K562 (cell line): ENCODE data around the gene TYROBP. TPM values are rescaled to one million over a fixed set of nuclear protein-coding genes. Genes with fewer than 3 reads are reported as not detected.

Experiments
- ATAC-seq: fragments of 200-7000 bp; cut with Tn5 transposase; 3 replicates; pipeline ENCODE4 v1.9.1; 2020; ENCODE audit warnings: moderate library complexity
- BruUV-seq: library from RNA; stranded (reverse); fragments of 400-500 nt; replicated peaks from 2 replicates; lab custom pipeline; 2021; lab: Mats Ljungman, UMichigan
- CTCF ChIA-PET: fragments of 300-600 bp; formaldehyde crosslinking; extraction: SDS; loops from one replicate; lab custom pipeline; 2021; ENCODE audit warnings: low intra/inter-chr PET ratio; lab: Yijun Ruan, JAX
- POLR2A ChIA-PET: fragments of 300-600, 350-650 bp; sonication (Branson Sonifier 250); formaldehyde crosslinking; extraction: SDS; loops from one replicate; lab custom pipeline; 2021; ENCODE audit warnings: antibody characterized with exemption, inconsistent platforms; lab: Yijun Ruan, JAX
- DNase-seq, 4 experiments: peaks; one replicate each; pipeline versions ENCODE4 v3.0.0 to v3.0.0-alpha.2; 2011 to 2018; ENCODE audit warnings: low spot score in 3 of 4, mixed read lengths in 3 of 4; ENCODE audit errors: extremely low read depth in 1 of 4
- FAIRE-seq: peaks from 2 replicates; lab custom pipeline; 2011; peaks lifted over from hg19 to GRCh38; lab: Jason Lieb, UNC
- H2AFZ ChIP-seq: 2 replicates; pipeline ENCODE4 v1.6.0; 2011; ENCODE audit warnings: low read depth, low read length, control low read depth, inconsistent platforms
- H3K27ac ChIP-seq: fragments of 200-600 bp; 3 replicates; pipeline ENCODE4 v1.8.0; 2011; ENCODE audit warnings: low read depth, mild to moderate bottlenecking, control low read depth, inconsistent platforms, low read length, moderate library complexity, mixed read lengths; ENCODE audit errors: extremely low read depth
- H3K27me3 ChIP-seq, 2 experiments: fragments of 300-600 bp in 1 of 2; 2 replicates in 1 of 2; 3 replicates in 1 of 2; pipeline versions ENCODE4 v1.6.0 to v1.8.0; 2011; ENCODE audit warnings: inconsistent platforms in 2 of 2, low read length in 2 of 2, mild to moderate bottlenecking in 1 of 2, mixed read lengths in 1 of 2, moderate library complexity in 1 of 2; ENCODE audit not compliant: control insufficient read depth in 2 of 2, insufficient read depth in 2 of 2
- H3K36me3 ChIP-seq: fragments of 300-600 bp; 3 replicates; pipeline ENCODE4 v1.8.0; 2011; ENCODE audit warnings: mild to moderate bottlenecking, low read length, inconsistent platforms; ENCODE audit not compliant: control insufficient read depth, insufficient read depth
- H3K4me1 ChIP-seq, 2 experiments: fragments of 200-600 bp in 1 of 2; replicated peaks in 1 of 2; 2 replicates in 1 of 2; 3 replicates in 1 of 2; pipeline versions ENCODE4 v1.5.1 to v1.8.0; 2011; ENCODE audit warnings: inconsistent platforms in 2 of 2, low read length in 2 of 2, mild to moderate bottlenecking in 1 of 2, mixed read lengths in 1 of 2, moderate library complexity in 1 of 2; ENCODE audit not compliant: control insufficient read depth in 2 of 2, insufficient read depth in 2 of 2
- H3K4me2 ChIP-seq: 2 replicates; pipeline ENCODE4 v1.6.1; 2011; ENCODE audit warnings: low read length, control low read depth, inconsistent platforms, mixed read lengths; ENCODE audit not compliant: insufficient read depth
- H3K4me3 ChIP-seq: fragments of 200-600 bp; sonication (generic), shearing (Covaris generic); 2 replicates; pipeline ENCODE4 v1.5.1; 2016; ENCODE audit warnings: control low read depth, inconsistent platforms
- H3K79me2 ChIP-seq: fragments of 200-600 bp; 3 replicates; pipeline ENCODE4 v1.8.0; 2011; ENCODE audit warnings: low read length, inconsistent platforms; ENCODE audit not compliant: control insufficient read depth, insufficient read depth
- H3K9ac ChIP-seq, 2 experiments: 2 replicates each; pipeline versions ENCODE4 v1.6.0 to v1.6.1; 2011; ENCODE audit warnings: low read depth in 2 of 2, low read length in 2 of 2, control low read depth in 1 of 2, inconsistent platforms in 1 of 2, mild to moderate bottlenecking in 1 of 2, mixed read lengths in 1 of 2; ENCODE audit not compliant: insufficient read depth in 1 of 2
- H3K9me1 ChIP-seq: one replicate; pipeline ENCODE4 v1.6.0; 2011; ENCODE audit warnings: inconsistent platforms, mild to moderate bottlenecking, low read length, moderate library complexity; ENCODE audit not compliant: control insufficient read depth, insufficient read depth
- H3K9me3 ChIP-seq: replicated peaks from 2 replicates; pipeline ENCODE4 v1.5.1; 2011; ENCODE audit warnings: low read depth, low read length, inconsistent platforms; ENCODE audit not compliant: control insufficient read depth, insufficient read depth
- H4K20me1 ChIP-seq: replicated peaks from 2 replicates; pipeline ENCODE4 v1.6.1; 2011; ENCODE audit warnings: low read length, inconsistent platforms, mixed read lengths; ENCODE audit not compliant: control insufficient read depth, insufficient read depth
- CC2D1A ChIP-seq: fragments of 450-650 bp; IDR thresholded peaks from 2 replicates; pipeline ENCODE4 v1.6.1; 2017; ENCODE audit warnings: mild to moderate bottlenecking
- HMGXB4 ChIP-seq: sonication (generic); formaldehyde crosslinking; IDR thresholded peaks from 2 replicates; pipeline ENCODE4 v1.8.1; 2023; ENCODE audit warnings: mild to moderate bottlenecking, missing genetic modification reagents
- KDM1A ChIP-seq, 2 experiments: fragments of 450-650 bp; IDR thresholded peaks; 2 replicates each; pipeline ENCODE4 v1.6.1; 2016; ENCODE audit warnings: mild to moderate bottlenecking in 2 of 2
- KDM2B ChIP-seq: fragments of 250-450 bp; sonication (Bioruptor Pico); IDR thresholded peaks from 2 replicates; pipeline ENCODE4 v1.8.0; 2021; ENCODE audit warnings: mild to moderate bottlenecking, moderate library complexity
- MEIS2 ChIP-seq: fragments of 450-650 bp; IDR thresholded peaks from 2 replicates; pipeline ENCODE4 v1.6.1; 2014; ENCODE audit warnings: mild to moderate bottlenecking; ENCODE audit not compliant: partially characterized antibody
- MXD1 ChIP-seq: fragments of 250-450 bp; sonication (Bioruptor Pico); IDR thresholded peaks from 2 replicates; pipeline ENCODE4 v1.8.0; 2021; ENCODE audit warnings: borderline replicate concordance, mild to moderate bottlenecking, moderate library complexity; ENCODE audit not compliant: poor library complexity, severe bottlenecking
- RAD51 ChIP-seq: fragments of 450-650 bp; IDR thresholded peaks from 2 replicates; pipeline ENCODE4 v1.7.1; 2016; ENCODE audit warnings: low read depth, mild to moderate bottlenecking, borderline replicate concordance
- RBM25 ChIP-seq: fragments of 200-400 bp; formaldehyde crosslinking; IDR thresholded peaks from 2 replicates; pipeline ENCODE4 v1.6.1; 2018; ENCODE audit warnings: low read length, low read depth, moderate library complexity; ENCODE audit not compliant: severe bottlenecking
- TRIM28 ChIP-seq: fragments of 450-650 bp; IDR thresholded peaks from 2 replicates; pipeline ENCODE4 v1.6.1; 2017
- ZKSCAN3 ChIP-seq: fragments of 250-450 bp; sonication (Bioruptor Pico); IDR thresholded peaks from 2 replicates; pipeline ENCODE4 v1.4.0; 2020
- ZNF184 ChIP-seq: sonication (generic); formaldehyde crosslinking; IDR thresholded peaks from 2 replicates; pipeline ENCODE4 v1.5.0; 2020; ENCODE audit warnings: missing genetic modification reagents
- ZNF778 ChIP-seq: fragments of 450-650 bp; formaldehyde crosslinking; IDR thresholded peaks from 2 replicates; pipeline ENCODE4 v1.4.0; 2020; ENCODE audit warnings: mild to moderate bottlenecking, moderate library complexity
- WGBS: fragments of 100-300 bp; shearing (Covaris generic); methylation state at CpG from one replicate; pipeline ENCODE4 v1.1.6; 2016; ENCODE audit warnings: low coverage, mixed read lengths; ENCODE audit not compliant: insufficient coverage; ENCODE audit errors: missing lambda C conversion rate; 5-methylcytosine and 5-hydroxymethylcytosine counted together
- in situ Hi-C: fragments of 300-500 bp; cut with MboI; formaldehyde crosslinking; loops from 4 replicates; pipeline ENCODE4 v1.15.0; 2018; ENCODE audit warnings: inconsistent platforms, mixed read lengths
- intact Hi-C: fragments of 100-400 bp; cut with micrococcal nuclease; formaldehyde crosslinking; loops from 2 replicates; pipeline ENCODE4 v1.14.2; 2022
- polyA plus RNA-seq, 8 experiments: library from polyadenylated mRNA; depleted of rRNA in 4 of 8; stranded (reverse) in 5 of 8; unstranded in 3 of 8; fragments of >200 nt; fragmentation: Nextera tagmentation in 2 of 8; fragmentation: Illumina TruSeq in 1 of 8; extraction: Ambion mirVana in 2 of 8; extraction: Trizol in 1 of 8; gene quantifications; 2 replicates each; pipeline versions ENCODE4 v1.2.1 to v1.2.3, GENCODE V29; 2011 to 2014; ENCODE audit warnings: inconsistent platforms in 1 of 8, missing spikeins in 1 of 8
- total RNA-seq, 7 experiments: library from RNA; depleted of rRNA in 6 of 7; stranded (reverse); fragments of >200 nt in 6 of 7; fragmentation: Illumina TruSeq in 2 of 7; extraction: Trizol in 2 of 7; gene quantifications; 2 replicates each; pipeline versions ENCODE4 v1.2.1 to v1.2.3, GENCODE V29; 2011 to 2021; ENCODE audit warnings: low replicate concordance in 1 of 7
- TF ChIP-seq, protein P1 (sequence below), 2 experiments: fragments of 450-650 bp in 1 of 2; IDR thresholded peaks; 2 replicates each; pipeline ENCODE4 v1.6.1; 2011 to 2017; ENCODE audit warnings: low read depth in 2 of 2, antibody characterized with exemption in 1 of 2, borderline replicate concordance in 1 of 2, low read length in 1 of 2, mild to moderate bottlenecking in 1 of 2, mixed read lengths in 1 of 2; ENCODE audit not compliant: control insufficient read depth in 1 of 2
- TF ChIP-seq, protein P2 (sequence below): fragments of 450-650 bp; formaldehyde crosslinking; IDR thresholded peaks from 2 replicates; pipeline ENCODE4 v1.4.0; 2020; ENCODE audit warnings: mild to moderate bottlenecking, mixed read lengths

TYROBP gene
- total and polyA plus RNA-seq, 9 of the 15 experiments (the other 6 are each of a cell fraction or from before 2014, with no cell fraction given), result 0.72 to 8.2 (median 2.4) TPM

DNA sequence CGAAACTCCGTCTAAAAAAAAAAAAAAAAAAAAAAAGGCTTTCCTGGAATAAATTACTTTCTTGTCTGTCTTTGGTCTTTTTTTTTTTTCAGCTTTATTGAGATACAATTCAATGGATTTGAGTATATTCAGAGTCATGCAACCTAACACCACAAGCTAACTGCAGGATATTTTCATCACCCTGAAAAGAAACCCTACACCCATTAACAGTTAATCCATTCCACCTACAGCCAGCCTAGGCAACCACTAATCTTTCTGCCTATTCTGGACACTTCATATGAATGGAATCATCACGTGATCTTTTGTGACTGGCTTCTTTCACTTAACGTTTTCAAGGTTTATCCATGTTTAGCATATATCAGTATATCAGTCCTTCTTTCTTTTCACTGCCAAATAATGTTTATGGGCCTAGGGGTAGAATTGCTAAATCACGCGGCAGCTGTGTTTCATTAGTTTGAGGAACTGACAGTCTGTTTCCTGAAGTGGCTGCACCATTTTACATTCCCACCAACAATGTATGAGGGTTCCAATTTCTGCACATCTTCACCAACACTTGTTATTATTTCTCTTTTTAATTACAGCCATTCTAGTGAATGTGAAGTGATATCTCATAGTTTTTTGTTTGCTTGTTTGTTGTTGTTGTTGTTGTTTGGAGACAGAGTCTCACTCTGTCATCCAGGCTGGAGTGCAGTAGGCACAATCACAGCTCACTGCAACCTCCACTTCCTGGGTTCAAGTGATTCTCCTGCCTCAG, 48.0 kb upstream of the TYROBP start:
- Histone ChIP-seq H3K9me3 (no peaks in the 10 kb centered on the region), H3K79me2 (no peaks in the 10 kb centered on the region), H4K20me1 (no peaks in the 10 kb centered on the region), H3K9me1 (no peaks in the 10 kb centered on the region), H2AFZ (no peak overlapping the region), H3K27me3 (peaks cover 39 to 63% of the 10 kb centered on the region in 2 experiments; a peak in 3 of 5 replicates), H3K9ac (no peak overlapping the region), H3K4me1 (peaks cover 0 to 14% of the 10 kb centered on the region in 2 experiments; a peak in 2 of 5 replicates), H3K27ac (no peak overlapping the region), H3K4me3 (no peak overlapping the region), H3K36me3 (no peaks in the 10 kb centered on the region), H3K4me2 (no peak overlapping the region)
- CTCF ChIA-PET, result interaction anchor here (0.6 kb wide), 1 partner anchor 1141 kb away, joined by 3 read pairs; no protein-coding TSS in a partner anchor
- POLR2A ChIA-PET, result interaction anchor here (0.7 kb wide), 1 partner anchor 19 kb away, joined by 3 read pairs; no protein-coding TSS in a partner anchor
- no TSS peak for BruUV-seq
- no peak for DNase-seq
- intact Hi-C loops, result no loop called here
- WGBS, result 3% methylated on average over 4 of the region's 6 CpGs
- no peak for FAIRE-seq
- no peak for ATAC-seq
- in situ Hi-C loops, result no loop called here
- TF ChIP-seq TRIM28 (no peak), ZNF184 (CRISPR knock-in tag) (peak; percentile 50; the same call in 1 of the 2 replicates), RBM25 (peak; percentile 23), ZKSCAN3 (CRISPR knock-in tag) (no peak), ZNF778 (CRISPR knock-in tag) (no peak), RAD51 (peak; percentile 43; the same call in 1 of the 2 replicates), HMGXB4 (CRISPR knock-in tag) (no peak), MXD1 (no peak), MEIS2 (no peak), KDM2B (no peak), CC2D1A (no peak), KDM1A (IDR thresholded peaks at IDR 0.05) (no peak)
- TF ChIP-seq, protein P1, sequence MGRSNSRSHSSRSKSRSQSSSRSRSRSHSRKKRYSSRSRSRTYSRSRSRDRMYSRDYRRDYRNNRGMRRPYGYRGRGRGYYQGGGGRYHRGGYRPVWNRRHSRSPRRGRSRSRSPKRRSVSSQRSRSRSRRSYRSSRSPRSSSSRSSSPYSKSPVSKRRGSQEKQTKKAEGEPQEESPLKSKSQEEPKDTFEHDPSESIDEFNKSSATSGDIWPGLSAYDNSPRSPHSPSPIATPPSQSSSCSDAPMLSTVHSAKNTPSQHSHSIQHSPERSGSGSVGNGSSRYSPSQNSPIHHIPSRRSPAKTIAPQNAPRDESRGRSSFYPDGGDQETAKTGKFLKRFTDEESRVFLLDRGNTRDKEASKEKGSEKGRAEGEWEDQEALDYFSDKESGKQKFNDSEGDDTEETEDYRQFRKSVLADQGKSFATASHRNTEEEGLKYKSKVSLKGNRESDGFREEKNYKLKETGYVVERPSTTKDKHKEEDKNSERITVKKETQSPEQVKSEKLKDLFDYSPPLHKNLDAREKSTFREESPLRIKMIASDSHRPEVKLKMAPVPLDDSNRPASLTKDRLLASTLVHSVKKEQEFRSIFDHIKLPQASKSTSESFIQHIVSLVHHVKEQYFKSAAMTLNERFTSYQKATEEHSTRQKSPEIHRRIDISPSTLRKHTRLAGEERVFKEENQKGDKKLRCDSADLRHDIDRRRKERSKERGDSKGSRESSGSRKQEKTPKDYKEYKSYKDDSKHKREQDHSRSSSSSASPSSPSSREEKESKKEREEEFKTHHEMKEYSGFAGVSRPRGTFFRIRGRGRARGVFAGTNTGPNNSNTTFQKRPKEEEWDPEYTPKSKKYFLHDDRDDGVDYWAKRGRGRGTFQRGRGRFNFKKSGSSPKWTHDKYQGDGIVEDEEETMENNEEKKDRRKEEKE (IDR thresholded peaks at IDR 0.05; ENCODE audit: borderline replicate concordance in 1 of 2, control insufficient read depth in 1 of 2, low read depth in 2 of 2, low read length in 1 of 2), result no peak
- TF ChIP-seq, protein P2, sequence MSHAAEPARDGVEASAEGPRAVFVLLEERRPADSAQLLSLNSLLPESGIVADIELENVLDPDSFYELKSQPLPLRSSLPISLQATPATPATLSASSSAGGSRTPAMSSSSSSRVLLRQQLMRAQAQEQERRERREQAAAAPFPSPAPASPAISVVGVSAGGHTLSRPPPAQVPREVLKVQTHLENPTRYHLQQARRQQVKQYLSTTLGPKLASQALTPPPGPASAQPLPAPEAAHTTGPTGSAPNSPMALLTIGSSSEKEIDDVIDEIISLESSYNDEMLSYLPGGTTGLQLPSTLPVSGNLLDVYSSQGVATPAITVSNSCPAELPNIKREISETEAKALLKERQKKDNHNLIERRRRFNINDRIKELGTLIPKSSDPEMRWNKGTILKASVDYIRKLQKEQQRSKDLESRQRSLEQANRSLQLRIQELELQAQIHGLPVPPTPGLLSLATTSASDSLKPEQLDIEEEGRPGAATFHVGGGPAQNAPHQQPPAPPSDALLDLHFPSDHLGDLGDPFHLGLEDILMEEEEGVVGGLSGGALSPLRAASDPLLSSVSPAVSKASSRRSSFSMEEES (CRISPR knock-in tag), result peak; percentile 90
